NCI-H2029 (cell line): Measurements from ENCODE around the gene ATMIN.

Experiments
- DNase-seq: peaks from one replicate; lab custom pipeline; 2025; lab: John Stamatoyannopoulos, UW

ATMIN gene

GRCh38 chr16:81070979-81071378 is 35.3 kb downstream of the ATMIN start:
- no peak for DNase-seq

GRCh38 chr16:81071805-81072204 is 36.2 kb downstream of the ATMIN start:
- no peak for DNase-seq

- DNase-seq, result no peak
These were observed 38.1 kb downstream of the ATMIN start for GRCh38 chr16:81073560-81074330.

GRCh38 chr16:81076566-81077075 is 41.0 kb downstream of the ATMIN start:
- DNase-seq, result peak; percentile 64

- peak; percentile 81 for DNase-seq
These were observed 41.7 kb downstream of the ATMIN start, which contains the start of gene C16orf46 for GRCh38 chr16:81077076-81077940. Gene C16orf46, minus strand, starts transcription at chr16:81077238. Its CDS starts 13,283 bp downstream, at chr16:81063955.

- DNase-seq, result no peak
These were observed 44.6 kb downstream of the ATMIN start for GRCh38 chr16:81080233-81080632.

GRCh38 chr16:81081014-81081413 is 45.4 kb downstream of the ATMIN start:
- no peak for DNase-seq

- DNase-seq, result no peak
These were observed 53.2 kb downstream of the ATMIN start for GRCh38 chr16:81088836-81089235.

- no peak for DNase-seq
These were observed 59.2 kb downstream of the ATMIN start for GRCh38 chr16:81094771-81095251.

- no peak for DNase-seq
These were observed 60.0 kb downstream of the ATMIN start for GRCh38 chr16:81095653-81095952.

- peak; percentile 91 for DNase-seq
These were observed 60.5 kb downstream of the ATMIN start, which contains the start of gene GCSH for GRCh38 chr16:81095953-81096714. Gene GCSH, minus strand, starts transcription at chr16:81096395. Its CDS starts 117 bp downstream, at chr16:81096278.

GRCh38 chr16:81096715-81097208 is 61.1 kb downstream of the ATMIN start:
- DNase-seq, result no peak
